HAP-1 (cell line): ENCODE results near the gene TPCN1.

Experiments
- DNase-seq, 2 experiments: peaks; one replicate each; pipeline ENCODE4 v3.0.0-alpha.2; 2016 to 2020; ENCODE audit warnings: low spot score in 2 of 2
- H3K27me3 ChIP-seq: fragments of 250-450 bp; sonication (Bioruptor Pico); 2 replicates; pipeline ENCODE4 v1.5.1; 2020; ENCODE audit warnings: low read depth, mild to moderate bottlenecking, moderate library complexity
- H3K36me3 ChIP-seq: fragments of 250-450 bp; sonication (Bioruptor Pico); replicated peaks from 2 replicates; pipeline ENCODE4 v1.5.1; 2020; ENCODE audit warnings: mild to moderate bottlenecking
- H3K4me1 ChIP-seq: fragments of 250-450 bp; sonication (Bioruptor Pico); 2 replicates; pipeline ENCODE4 v1.5.1; 2020; ENCODE audit warnings: mild to moderate bottlenecking
- H3K4me3 ChIP-seq: fragments of 250-450 bp; sonication (Bioruptor Pico); 2 replicates; pipeline ENCODE4 v1.5.1; 2020; ENCODE audit warnings: mild to moderate bottlenecking, moderate library complexity
- H3K9me3 ChIP-seq: fragments of 250-450 bp; sonication (Bioruptor Pico); 2 replicates; pipeline ENCODE4 v1.5.1; 2020; ENCODE audit warnings: mild to moderate bottlenecking, moderate library complexity
- in situ Hi-C: fragments of 300-500 bp; cut with MboI; formaldehyde crosslinking; loops from 3 replicates; pipeline ENCODE4 v1.14.3; 2020; ENCODE audit warnings: low sequenced_read_pairs, inconsistent platforms, mixed read lengths

The TPCN1 gene

GRCh38 chr12:113276306-113276705, 55.0 kb downstream of the TPCN1 start:
- no peak for DNase-seq
- H3K9me3 ChIP-seq: no peaks in the 10 kb centered on the region
- H3K4me3 ChIP-seq: no peak overlapping the region
- in situ Hi-C loops: no loop called here
- no peaks in the 10 kb centered on the region for H3K4me1 ChIP-seq
- H3K36me3 ChIP-seq: peaks cover 18% of the 10 kb centered on the region
- no peaks in the 10 kb centered on the region for H3K27me3 ChIP-seq

DNA sequence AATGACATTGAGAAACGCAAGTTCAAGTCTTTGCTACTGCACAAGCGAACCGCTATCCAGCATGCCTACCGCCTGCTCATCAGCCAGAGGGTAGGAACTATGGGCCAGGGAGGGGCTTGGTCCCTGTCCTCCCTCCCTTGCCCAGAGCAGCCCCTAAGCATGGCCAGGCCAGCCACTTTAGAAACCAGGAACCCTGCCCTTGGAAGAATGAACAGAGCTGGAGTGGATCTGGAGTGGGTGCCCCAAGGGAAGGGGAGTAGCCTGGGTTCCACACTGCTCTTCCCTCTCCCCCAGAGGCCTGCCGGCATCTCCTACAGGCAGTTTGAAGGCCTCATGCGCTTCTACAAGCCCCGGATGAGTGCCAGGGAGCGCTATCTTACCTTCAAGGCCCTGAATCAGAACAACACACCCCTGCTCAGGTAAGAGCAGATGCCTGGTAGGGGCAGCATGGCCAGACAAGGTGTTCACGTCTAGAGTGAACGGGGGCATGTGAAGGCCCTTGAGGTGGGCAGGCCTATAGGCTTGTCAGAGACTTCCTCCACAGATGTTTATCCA, 55.8 kb downstream of the TPCN1 start:
- H3K27me3 ChIP-seq: no peaks in the 10 kb centered on the region
- DNase-seq: no peak
- no peaks in the 10 kb centered on the region for H3K9me3 ChIP-seq
- no peaks in the 10 kb centered on the region for H3K4me1 ChIP-seq
- H3K36me3 ChIP-seq: peaks cover 19% of the 10 kb centered on the region
- in situ Hi-C loops: no loop called here
- H3K4me3 ChIP-seq: no peak overlapping the region

DNA sequence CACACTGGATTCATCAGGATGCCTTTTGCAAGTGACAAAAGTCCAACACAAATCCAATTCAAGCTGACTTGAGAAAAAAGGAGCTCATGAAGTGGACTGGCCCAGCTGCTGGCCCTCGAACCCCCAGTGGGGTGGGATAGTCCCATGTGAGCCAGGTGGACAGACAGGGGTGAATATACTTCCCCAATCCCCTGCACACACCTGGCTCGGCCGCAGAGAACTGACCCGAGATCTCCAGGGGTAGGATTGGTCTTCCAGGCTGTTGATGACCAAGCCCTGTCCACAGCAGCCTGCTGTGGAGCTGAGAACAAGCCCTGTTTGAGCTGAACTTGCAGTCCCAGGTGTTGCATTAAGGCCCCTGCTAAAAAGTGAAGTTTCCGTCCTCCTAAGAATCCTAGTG, 56.2 kb downstream of the TPCN1 start:
- H3K36me3 ChIP-seq: peaks cover 19% of the 10 kb centered on the region
- no peaks in the 10 kb centered on the region for H3K4me1 ChIP-seq
- H3K27me3 ChIP-seq: no peaks in the 10 kb centered on the region
- no peak overlapping the region for H3K4me3 ChIP-seq
- DNase-seq: no peak
- in situ Hi-C loops: no loop called here
- no peaks in the 10 kb centered on the region for H3K9me3 ChIP-seq

GRCh38 chr12:113278141-113278540, 56.9 kb downstream of the TPCN1 start:
- Histone ChIP-seq H3K4me3 (no peak overlapping the region), H3K36me3 (peaks cover 15% of the 10 kb centered on the region), H3K27me3 (no peaks in the 10 kb centered on the region), H3K4me1 (no peaks in the 10 kb centered on the region), H3K9me3 (no peaks in the 10 kb centered on the region)
- in situ Hi-C loops: no loop called here
- DNase-seq: no peak

DNA sequence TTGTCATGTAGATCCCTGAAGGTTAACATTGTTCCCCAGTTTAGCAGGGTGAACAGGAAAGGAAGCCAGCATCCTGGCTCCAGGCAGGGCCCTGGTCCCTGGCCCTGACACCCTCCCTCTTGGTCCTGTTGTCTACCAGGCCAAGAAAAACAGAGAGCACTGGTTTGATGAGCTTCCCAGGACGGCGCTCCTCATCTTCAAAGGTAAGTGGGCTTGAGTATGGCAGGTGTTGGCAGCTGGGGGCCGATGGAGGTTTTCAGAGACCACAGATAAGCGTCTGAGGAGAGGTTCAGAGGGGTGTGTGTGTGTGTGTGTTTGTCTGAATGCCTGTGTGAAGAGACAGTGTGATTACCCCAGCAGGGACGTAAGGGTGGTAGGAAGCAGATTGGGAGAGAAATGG, 57.4 kb downstream of the TPCN1 start:
- in situ Hi-C loops: no loop called here
- Histone ChIP-seq H3K36me3 (peaks cover 15% of the 10 kb centered on the region), H3K4me1 (no peaks in the 10 kb centered on the region), H3K27me3 (no peaks in the 10 kb centered on the region), H3K4me3 (no peak overlapping the region), H3K9me3 (no peaks in the 10 kb centered on the region)
- DNase-seq: no peak

GRCh38 chr12:113284751-113285150, 63.5 kb downstream of the TPCN1 start:
- in situ Hi-C loops: no loop called here

DNA sequence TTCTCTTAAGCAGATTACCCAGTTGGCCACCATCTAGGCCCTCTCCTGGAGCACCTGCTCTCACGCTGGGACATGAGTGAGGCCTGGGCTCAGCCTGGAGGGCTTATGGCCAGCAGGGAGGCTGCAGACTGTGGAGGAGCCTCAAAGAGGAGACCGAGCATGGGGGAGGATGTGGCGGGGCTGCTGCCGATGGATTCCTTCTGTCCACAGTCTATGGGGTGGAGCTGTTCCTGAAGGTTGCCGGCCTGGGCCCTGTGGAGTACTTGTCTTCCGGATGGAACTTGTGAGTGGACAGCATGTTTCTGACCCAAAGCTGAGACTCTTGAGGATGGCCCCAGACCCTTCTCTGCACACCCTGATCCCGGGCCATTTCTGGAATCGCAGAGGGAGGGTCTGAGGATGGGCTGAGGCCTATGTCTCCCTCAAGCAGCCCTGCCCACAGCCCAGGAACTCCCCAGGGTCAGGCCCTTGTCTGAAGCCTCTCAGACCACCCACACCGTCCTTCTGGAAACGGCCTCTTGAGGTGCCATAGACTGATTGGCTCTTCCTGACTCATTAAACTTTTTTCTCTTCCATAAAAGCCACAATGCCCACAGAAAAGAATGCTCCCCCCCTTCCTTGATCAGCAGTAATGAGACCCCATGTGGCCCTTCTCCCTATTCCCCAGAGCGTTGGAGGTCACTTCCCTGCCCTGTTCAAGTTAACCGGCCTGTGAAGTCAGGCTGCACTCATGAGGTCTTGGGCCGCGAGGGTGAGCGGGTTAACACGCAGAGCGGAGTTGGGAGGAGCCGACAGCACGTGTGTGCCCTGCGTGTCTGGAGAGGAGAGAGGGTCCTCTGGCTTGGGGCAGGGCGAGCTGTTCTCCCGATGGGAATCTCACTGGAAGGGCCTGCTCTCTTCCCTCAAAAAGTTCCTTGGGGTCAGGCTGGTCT, 64.7 kb downstream of the TPCN1 start:
- Histone ChIP-seq H3K27me3 (no peaks in the 10 kb centered on the region), H3K9me3 (no peaks in the 10 kb centered on the region), H3K4me3 (no peak overlapping the region), H3K4me1 (no peaks in the 10 kb centered on the region), H3K36me3 (peaks cover 7% of the 10 kb centered on the region)
- in situ Hi-C loops: no loop called here
- DNase-seq: no peak

More at GRCh38 chr12:113284751-113285150, 63.5 kb downstream of the TPCN1 start:
- Histone ChIP-seq H3K4me3 (no peak overlapping the region), H3K9me3 (no peaks in the 10 kb centered on the region), H3K4me1 (no peaks in the 10 kb centered on the region), H3K36me3 (peaks cover 12% of the 10 kb centered on the region), H3K27me3 (no peaks in the 10 kb centered on the region)
- no peak for DNase-seq

GRCh38 chr12:113286712-113287111, 65.4 kb downstream of the TPCN1 start:
- no peaks in the 10 kb centered on the region for H3K4me1 ChIP-seq
- no peaks in the 10 kb centered on the region for H3K27me3 ChIP-seq
- in situ Hi-C loops: no loop called here
- H3K36me3 ChIP-seq: peaks cover 10% of the 10 kb centered on the region; the same call in 1 of the 2 replicates
- no peak for DNase-seq
- no peak overlapping the region for H3K4me3 ChIP-seq
- no peaks in the 10 kb centered on the region for H3K9me3 ChIP-seq

DNA sequence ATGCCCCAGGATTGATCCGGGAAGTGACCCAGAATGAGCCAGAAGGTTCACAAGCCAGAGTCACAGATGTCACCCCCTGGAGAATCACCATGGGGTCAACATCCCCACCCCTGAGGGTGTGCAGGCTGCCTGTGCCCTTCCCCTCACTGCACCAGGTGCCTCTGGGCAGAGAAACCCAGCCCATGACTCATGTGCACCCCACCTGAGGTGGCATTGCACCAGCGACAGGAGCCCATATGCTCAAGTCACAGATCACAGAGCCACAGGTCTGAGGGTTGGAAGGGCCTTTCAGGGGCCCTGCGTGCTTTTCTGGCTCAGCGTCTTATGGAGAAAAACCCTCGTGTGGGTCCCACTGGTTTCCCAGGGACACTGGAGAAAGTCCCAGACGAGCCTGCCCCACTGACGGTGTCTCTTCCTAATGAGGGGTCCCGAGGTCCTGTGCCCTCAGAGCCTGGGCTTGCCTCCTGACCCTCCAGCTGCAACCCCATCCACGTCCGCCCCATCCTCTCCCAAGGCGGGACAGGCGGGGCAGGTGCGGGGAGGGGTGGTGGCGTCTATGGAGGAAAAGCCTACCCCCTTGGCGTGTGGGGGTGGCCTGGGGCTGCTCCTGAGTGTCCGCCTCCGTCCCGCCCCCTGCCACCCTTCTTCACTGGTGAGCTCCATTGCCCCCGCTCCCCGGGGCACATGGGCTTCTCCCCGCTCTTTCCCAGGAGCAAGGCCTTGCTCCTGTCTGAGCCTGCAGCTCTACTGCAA, 66.1 kb downstream of the TPCN1 start:
- Histone ChIP-seq H3K9me3 (no peaks in the 10 kb centered on the region), H3K36me3 (peaks cover 10% of the 10 kb centered on the region; the same call in 1 of the 2 replicates), H3K4me1 (no peaks in the 10 kb centered on the region), H3K27me3 (no peaks in the 10 kb centered on the region), H3K4me3 (no peak overlapping the region)
- in situ Hi-C loops: no loop called here
- no peak for DNase-seq

- in situ Hi-C loops: no loop called here
- DNase-seq: no peak
- Histone ChIP-seq H3K36me3 (peaks cover 12% of the 10 kb centered on the region; the same call in 1 of the 2 replicates), H3K9me3 (no peaks in the 10 kb centered on the region), H3K27me3 (no peaks in the 10 kb centered on the region), H3K4me1 (no peaks in the 10 kb centered on the region), H3K4me3 (no peak overlapping the region)
Measured at GRCh38 chr12:113287899-113288282, 66.6 kb downstream of the TPCN1 start.

DNA sequence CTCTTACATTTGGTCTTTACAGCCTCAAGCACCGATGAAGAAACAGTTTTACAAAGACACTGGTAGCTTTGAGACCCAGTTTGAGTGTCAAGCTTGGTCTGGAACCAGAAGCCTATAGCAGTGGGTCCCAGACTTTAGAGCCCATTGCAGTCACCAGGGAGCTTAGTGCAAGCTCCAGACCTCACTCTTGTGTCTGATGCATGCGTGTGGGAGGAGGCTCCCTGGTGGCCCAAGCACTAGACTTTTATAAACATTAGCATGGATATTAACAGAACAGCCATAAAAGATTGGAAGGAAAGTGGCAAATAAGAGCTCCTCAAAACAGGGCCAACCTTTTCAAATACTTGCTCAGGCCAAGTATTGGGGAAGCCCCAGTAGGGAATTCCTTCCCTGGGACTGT, 68.1 kb downstream of the TPCN1 start:
- no peaks in the 10 kb centered on the region for H3K4me1 ChIP-seq
- peaks cover 12% of the 10 kb centered on the region; the same call in 1 of the 2 replicates for H3K36me3 ChIP-seq
- DNase-seq: no peak
- H3K9me3 ChIP-seq: no peaks in the 10 kb centered on the region
- in situ Hi-C loops: no loop called here
- H3K27me3 ChIP-seq: no peaks in the 10 kb centered on the region
- H3K4me3 ChIP-seq: no peak overlapping the region

DNA sequence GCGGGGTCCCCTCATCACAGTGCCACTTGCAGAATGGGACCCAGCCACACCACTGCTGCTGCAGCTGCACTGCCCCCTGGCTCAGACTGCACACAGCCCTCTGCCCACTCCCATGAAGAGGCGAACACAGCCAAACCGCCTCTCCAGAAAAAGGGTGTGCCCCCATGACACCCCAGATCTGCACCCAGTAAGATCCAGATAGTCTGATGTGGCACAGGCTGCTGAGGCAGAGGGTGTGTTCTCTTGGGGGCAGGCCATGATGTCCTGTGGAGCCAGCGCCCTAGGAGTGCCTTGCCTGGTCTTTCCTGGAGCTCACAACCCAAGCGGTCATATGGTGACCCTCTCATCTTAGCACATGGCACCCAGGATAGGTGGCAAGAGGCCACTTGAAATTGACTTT, 69.2 kb downstream of the TPCN1 start:
- no peaks in the 10 kb centered on the region for H3K27me3 ChIP-seq
- H3K4me1 ChIP-seq: no peaks in the 10 kb centered on the region
- peaks cover 7% of the 10 kb centered on the region; the same call in 1 of the 2 replicates for H3K36me3 ChIP-seq
- in situ Hi-C loops: no loop called here
- H3K4me3 ChIP-seq: no peak overlapping the region
- DNase-seq: no peak
- H3K9me3 ChIP-seq: no peaks in the 10 kb centered on the region

DNA sequence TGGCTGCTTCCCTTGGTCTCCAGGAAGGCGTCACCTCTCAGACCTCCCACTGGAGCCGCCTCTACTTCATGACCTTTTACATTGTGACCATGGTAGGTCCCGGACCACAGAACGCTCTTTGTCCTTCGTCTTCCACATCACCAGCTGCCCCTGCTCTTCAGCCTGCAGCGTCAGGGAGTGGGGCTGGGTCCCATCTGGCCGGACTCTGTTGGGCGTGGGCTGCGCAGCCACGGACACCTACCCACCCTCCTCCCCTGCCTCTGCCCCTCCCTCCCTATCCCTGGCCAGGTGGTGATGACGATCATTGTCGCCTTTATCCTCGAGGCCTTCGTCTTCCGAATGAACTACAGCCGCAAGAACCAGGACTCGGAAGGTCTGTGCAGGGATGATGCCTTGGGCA, 70.3 kb downstream of the TPCN1 start:
- Histone ChIP-seq H3K4me1 (no peaks in the 10 kb centered on the region), H3K4me3 (no peak overlapping the region), H3K9me3 (no peaks in the 10 kb centered on the region), H3K27me3 (no peaks in the 10 kb centered on the region), H3K36me3 (peaks cover 11% of the 10 kb centered on the region)
- in situ Hi-C loops: no loop called here
- no peak for DNase-seq

DNA sequence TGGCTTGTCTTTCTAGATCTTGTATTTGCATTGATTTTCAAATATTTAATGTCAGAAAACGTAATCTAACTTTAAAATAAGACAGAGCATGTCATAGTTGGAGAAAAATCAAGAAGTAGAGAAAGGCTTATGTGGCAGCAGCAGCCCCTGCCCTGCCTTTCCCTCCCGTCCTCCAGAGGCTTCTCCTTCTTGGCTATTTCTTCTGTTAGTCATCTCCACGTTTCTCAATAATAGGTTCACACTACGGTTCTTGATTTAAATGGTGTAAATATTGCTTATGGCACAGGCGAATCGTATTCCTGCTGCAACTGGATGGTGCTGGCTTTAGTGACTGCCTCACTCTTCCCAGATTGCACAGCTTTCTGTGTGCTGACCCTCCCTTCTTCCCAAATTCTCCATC, 70.8 kb downstream of the TPCN1 start:
- H3K9me3 ChIP-seq: no peaks in the 10 kb centered on the region
- no peaks in the 10 kb centered on the region for H3K27me3 ChIP-seq
- in situ Hi-C loops: no loop called here
- no peak for DNase-seq
- no peaks in the 10 kb centered on the region for H3K4me1 ChIP-seq
- peaks cover 13% of the 10 kb centered on the region for H3K36me3 ChIP-seq
- H3K4me3 ChIP-seq: no peak overlapping the region
